Stimulated activated CD8-positive, alpha-beta memory T cell treated with anti-CD3 and anti-CD28 coated beads, Interleukin-15, amount 100 ng/mL, for 1 hour (primary cell): ENCODE data around the gene TOMM70.

Experiments used
- DNase-seq: peaks from one replicate; pipeline ENCODE4 v3.0.0-alpha.2; 2020; ENCODE audit warnings: low read depth

The TOMM70 gene

DNA sequence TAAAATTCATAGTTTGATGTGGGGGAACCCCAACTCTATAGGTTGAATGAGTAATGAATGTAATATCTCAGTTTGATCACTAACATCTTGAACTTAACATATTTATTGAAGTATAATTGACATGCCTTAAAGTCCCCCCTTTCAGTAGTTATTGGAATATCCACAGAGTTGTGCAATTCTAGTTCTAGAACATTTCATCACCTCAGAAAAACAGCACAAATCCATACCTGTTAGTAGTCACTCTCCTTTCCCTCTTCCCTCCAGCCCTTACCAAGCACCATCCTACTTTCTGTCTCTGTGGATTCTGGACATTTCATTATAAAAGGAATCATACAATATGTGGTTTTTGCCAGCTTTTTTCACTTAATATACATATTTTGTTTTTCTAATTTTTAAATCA lies 75.1 kb downstream of the TOMM70 start:
- DNase-seq: no peak

DNA sequence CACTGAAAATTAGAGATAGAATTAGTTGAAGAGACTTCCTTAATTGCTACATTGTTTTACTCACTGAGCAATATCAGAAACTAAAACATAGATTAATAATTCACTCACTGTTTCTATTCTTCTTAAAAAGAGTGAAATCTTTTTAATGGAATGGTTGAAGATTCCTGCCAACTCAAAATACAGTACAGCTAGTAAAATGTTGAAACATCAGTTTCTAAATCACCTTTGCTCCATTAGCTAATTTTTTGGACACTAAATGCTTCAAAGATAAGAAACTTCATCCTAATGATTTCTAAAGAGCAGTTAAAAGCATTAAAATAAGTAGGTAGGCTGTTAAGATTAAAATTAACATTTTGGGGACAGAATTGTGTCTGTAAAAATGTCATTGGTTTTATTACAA lies 76.8 kb downstream of the TOMM70 start:
- DNase-seq: no peak

DNA sequence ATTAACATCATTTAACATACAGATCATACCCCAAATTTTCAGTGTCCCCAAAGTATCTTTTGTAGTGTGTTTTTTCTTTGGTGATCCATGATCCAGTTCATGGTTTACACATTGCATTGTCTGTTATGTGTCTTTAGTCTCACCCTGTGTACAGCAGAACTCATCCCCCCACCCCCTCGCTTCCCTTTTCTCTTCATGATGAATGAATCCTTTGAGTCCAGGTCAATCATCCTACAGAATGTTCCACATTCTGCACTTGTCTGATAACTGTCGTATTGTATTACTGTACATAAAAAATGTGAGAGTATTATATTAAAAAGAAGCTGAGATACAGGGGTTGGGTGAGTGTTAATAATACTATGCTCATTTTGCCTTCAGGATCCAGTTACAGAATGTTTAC lies 80.9 kb downstream of the TOMM70 start:
- no peak for DNase-seq

DNA sequence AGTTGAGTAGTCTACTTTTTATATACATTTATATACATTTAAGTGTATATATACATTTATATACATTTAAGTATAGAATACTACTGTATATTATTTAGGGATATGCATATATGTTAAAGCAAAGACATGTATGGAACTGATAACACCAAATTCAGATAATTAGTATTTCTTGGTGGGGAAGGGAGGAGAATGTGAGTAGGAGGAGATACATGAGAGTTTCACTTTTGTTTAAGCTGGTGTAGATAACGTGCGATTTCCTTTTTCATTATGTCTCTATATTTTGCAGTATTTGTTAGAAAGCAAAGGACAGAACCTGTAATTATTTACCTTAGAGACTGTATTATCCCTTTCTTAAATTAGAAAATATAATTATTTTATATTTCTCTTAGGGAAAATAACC lies 83.0 kb downstream of the TOMM70 start:
- DNase-seq: no peak

DNA sequence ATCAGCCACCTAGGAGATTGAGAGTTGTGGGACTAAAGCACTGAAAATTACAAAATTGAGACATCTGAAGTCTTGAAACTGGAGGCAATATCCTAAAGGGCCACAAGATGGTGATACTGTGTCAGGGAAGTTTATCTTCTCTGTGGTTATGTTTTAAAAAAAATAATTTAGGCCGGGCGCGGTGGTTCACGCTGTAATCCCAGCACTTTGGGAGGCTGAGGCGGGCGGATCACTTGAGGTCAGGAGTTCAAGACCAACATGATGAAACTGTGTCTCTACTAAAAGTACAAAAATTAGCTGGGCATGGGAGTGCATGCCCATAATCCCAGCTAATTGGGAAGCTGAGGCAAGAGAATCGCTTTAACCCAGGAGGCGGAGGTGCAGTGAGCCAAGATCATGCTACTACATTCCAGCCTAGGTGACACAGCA lies 84.2 kb downstream of the TOMM70 start:
- DNase-seq: no peak
